CD4-positive, alpha-beta T cell (primary cell): ENCODE measurements around the gene L1CAM. TPM values are rescaled to one million over a fixed set of nuclear protein-coding genes. Genes with fewer than 3 reads are reported as not detected.

Experiments used
- ATAC-seq: fragments of 200-7000 bp; cut with Tn5 transposase; one replicate; pipeline ENCODE4 v1.10.0; 2022; ENCODE audit warnings: mild to moderate bottlenecking; ENCODE audit not compliant: poor library complexity
- CTCF ChIA-PET: fragments of 350-600 bp; sonication (Branson Sonifier 250); formaldehyde crosslinking; loops from one replicate; lab custom pipeline; 2021; ENCODE audit warnings: antibody characterized with exemption, inconsistent platforms; lab: Charles Lee
- POLR2A ChIA-PET: fragments of 350-600 bp; sonication (Branson Sonifier 250); formaldehyde crosslinking; loops from one replicate; lab custom pipeline; 2021; ENCODE audit warnings: antibody characterized with exemption, inconsistent platforms; lab: Charles Lee
- DNase-seq, 14 experiments: peaks; one replicate each; pipeline ENCODE4 v3.0.0-alpha.2; 2013 to 2020; ENCODE audit warnings: mixed read lengths in 2 of 14
- H3K27ac ChIP-seq, 2 donors: one replicate each; pipeline versions ENCODE4 v1.5.1 to v1.7.0; 2013; ENCODE audit warnings: low read length in 2 of 2, low read depth in 1 of 2, mild to moderate bottlenecking in 1 of 2
- H3K27me3 ChIP-seq, 2 experiments: 1 replicate in 1 of 2; 2 replicates in 1 of 2; pipeline versions ENCODE4 v1.6.1 to v1.7.0; 2013; ENCODE audit warnings: low read length in 2 of 2, control low read depth in 1 of 2, mild to moderate bottlenecking in 1 of 2, moderate library complexity in 1 of 2; ENCODE audit not compliant: insufficient read depth in 2 of 2, control insufficient read depth in 1 of 2
- H3K36me3 ChIP-seq: one replicate; pipeline ENCODE4 v1.6.1; 2013; ENCODE audit warnings: low read length, control low read depth; ENCODE audit not compliant: insufficient read depth
- H3K4me1 ChIP-seq: one replicate; pipeline ENCODE4 v1.6.1; 2013; ENCODE audit warnings: low read length, control low read depth; ENCODE audit not compliant: insufficient read depth
- H3K4me3 ChIP-seq: one replicate; pipeline ENCODE4 v1.5.1; 2013; ENCODE audit warnings: mild to moderate bottlenecking, low read length, moderate library complexity
- H3K9me3 ChIP-seq, 2 experiments: 1 replicate in 1 of 2; 2 replicates in 1 of 2; pipeline versions ENCODE4 v1.6.1 to v1.7.0; 2013; ENCODE audit warnings: low read length in 2 of 2, mild to moderate bottlenecking in 2 of 2, control low read depth in 1 of 2, moderate library complexity in 1 of 2; ENCODE audit not compliant: control insufficient read depth in 1 of 2, insufficient read depth in 1 of 2
- H3K27ac Mint-ChIP-seq: one replicate; pipeline ENCODE4 v1.8.0; 2020; ENCODE audit warnings: mixed read lengths
- H3K27me3 Mint-ChIP-seq: one replicate; pipeline ENCODE4 v1.8.0; 2021; ENCODE audit warnings: mixed read lengths
- H3K36me3 Mint-ChIP-seq: one replicate; pipeline ENCODE4 v1.8.0; 2021; ENCODE audit warnings: low read depth, mixed read lengths
- H3K4me1 Mint-ChIP-seq: one replicate; pipeline ENCODE4 v1.8.0; 2021; ENCODE audit warnings: low read depth, mixed read lengths
- H3K4me3 Mint-ChIP-seq: one replicate; pipeline ENCODE4 v1.8.0; 2020; ENCODE audit warnings: mild to moderate bottlenecking, mixed read lengths
- H3K9me3 Mint-ChIP-seq: one replicate; pipeline ENCODE4 v1.8.0; 2020; ENCODE audit warnings: mixed read lengths
- CTCF ChIP-seq: fragments of 200-600 bp; IDR thresholded peaks from one replicate; pipeline ENCODE4 v1.8.0; 2022; ENCODE audit warnings: antibody characterized with exemption, mild to moderate bottlenecking
- intact Hi-C, 2 experiments: fragments of 100-400 bp; cut with DNase I in 1 of 2; cut with micrococcal nuclease in 1 of 2; formaldehyde crosslinking; loops; one replicate each; pipeline versions ENCODE4 v1.15.1 to v1.9.0; 2023 to 2025; cut with DNase I, micrococcal nuclease
- total RNA-seq, 174 experiments: library from RNA in 2 of 174; stranded (reverse) in 2 of 174; gene quantifications; one replicate each; pipeline ENCODE4 v1.2.3 and lab custom pipeline; 2021 to 2026

The L1CAM gene
- total RNA-seq, 2 experiments from 2014 or later, result 0.89 to 1.2 TPM

GRCh38 chrX:153929576-153929975, 43.6 kb upstream of the L1CAM start:
- Histone ChIP-seq H3K4me3 (peak overlapping the region; percentile 39), H3K27ac (peak overlapping the region in 1 of 2 donors; percentile 10), H3K9me3 (no peaks in the 10 kb centered on the region), H3K4me1 (peaks cover 49% of the 10 kb centered on the region), H3K27me3 (no peaks in the 10 kb centered on the region), H3K36me3 (peaks cover 16% of the 10 kb centered on the region)
- Mint-ChIP-seq H3K4me1 (peaks cover 36% of the 10 kb centered on the region), H3K36me3 (peaks cover 47% of the 10 kb centered on the region), H3K27ac (peak overlapping the region; percentile 99), H3K27me3 (no peaks in the 10 kb centered on the region), H3K9me3 (no peaks in the 10 kb centered on the region), H3K4me3 (peak overlapping the region; percentile 38)
- intact Hi-C loops, result no loop called here
- CTCF ChIA-PET, result interaction anchor here (8.3 kb wide), 1 partner anchor 18 kb away, joined by 101 read pairs; no protein-coding TSS in a partner anchor
- TF ChIP-seq CTCF, result no peak
- ATAC-seq (no peak), DNase-seq (no peak)
- POLR2A ChIA-PET, result interaction anchor here (6.3 kb wide), 1 partner anchor 40 kb away, joined by 163 read pairs; the partner anchor contains the start of gene HCFC1

- peaks cover 53% of the 10 kb centered on the region for H3K36me3 Mint-ChIP-seq
- peak overlapping the region; percentile 39 for H3K4me3 ChIP-seq
- H3K27ac ChIP-seq, result no peak overlapping the region
- no peak for DNase-seq
- TF ChIP-seq CTCF, result no peak
- peaks cover 38% of the 10 kb centered on the region for H3K4me1 Mint-ChIP-seq
- no peaks in the 10 kb centered on the region for H3K27me3 Mint-ChIP-seq
- H3K9me3 Mint-ChIP-seq, result no peaks in the 10 kb centered on the region
- no peaks in the 10 kb centered on the region for H3K9me3 ChIP-seq
- no peak for ATAC-seq
- ChIA-PET CTCF (interaction anchor here (8.3 kb wide), 1 partner anchor 19 kb away, joined by 101 read pairs; no protein-coding TSS in a partner anchor), POLR2A (interaction anchor here (0.8 to 7.2 kb wide), 8 partner anchors 9 to 500 kb away, joined by 3 to 196 read pairs (median 16); partner anchors contain the start of genes AVPR2, HCFC1, IDH3G and RENBP)
- H3K4me1 ChIP-seq, result peaks cover 44% of the 10 kb centered on the region
- H3K27ac Mint-ChIP-seq, result peak overlapping the region; percentile 99
- intact Hi-C loops, result no loop called here
- peak overlapping the region; percentile 58 for H3K4me3 Mint-ChIP-seq
- no peaks in the 10 kb centered on the region for H3K27me3 ChIP-seq
- peaks cover 16% of the 10 kb centered on the region for H3K36me3 ChIP-seq
These were observed 42.9 kb upstream of the L1CAM start for GRCh38 chrX:153928846-153929245.

GRCh38 chrX:153927922-153928760, 42.2 kb upstream of the L1CAM start:
- H3K27me3 Mint-ChIP-seq, result no peaks in the 10 kb centered on the region
- H3K4me3 ChIP-seq, result peak overlapping the region; percentile 83
- ChIA-PET POLR2A (interaction anchor here (0.8 to 7.2 kb wide), 19 partner anchors 8 to 987 kb away, joined by 3 to 196 read pairs (median 6); partner anchors contain the start of genes AVPR2, HCFC1, IDH3G and IKBKG), CTCF (interaction anchor here (0.7 to 8.3 kb wide), 3 partner anchors 20 to 134 kb away, joined by 3 to 101 read pairs (median 5); partner anchors contain the start of genes IDH3G and SSR4)
- no peaks in the 10 kb centered on the region for H3K27me3 ChIP-seq
- peaks cover 51% of the 10 kb centered on the region for H3K4me1 ChIP-seq
- intact Hi-C loops, result loop anchor here (1.0 to 2.0 kb wide), 2 partner anchors 39 to 133 kb away; partner anchors contain the start of genes IDH3G (in 1 of the 2) and SSR4 (in 1 of the 2)
- H3K36me3 ChIP-seq, result peaks cover 16% of the 10 kb centered on the region
- H3K9me3 Mint-ChIP-seq, result no peaks in the 10 kb centered on the region
- ATAC-seq (peak; percentile 72), DNase-seq (peak; percentile 79 to 98 (median 92))
- peaks cover 53% of the 10 kb centered on the region for H3K36me3 Mint-ChIP-seq
- peaks cover 39% of the 10 kb centered on the region for H3K4me1 Mint-ChIP-seq
- H3K9me3 ChIP-seq, result no peaks in the 10 kb centered on the region
- H3K4me3 Mint-ChIP-seq, result peak overlapping the region; percentile 96
- H3K27ac Mint-ChIP-seq, result peak overlapping the region; percentile 99
- no peak for TF ChIP-seq CTCF
- peak overlapping the region; percentile 93 to 97 for H3K27ac ChIP-seq
